Measurements from ENCODE around the gene MXRA8.

MXRA8 gene

DNA sequence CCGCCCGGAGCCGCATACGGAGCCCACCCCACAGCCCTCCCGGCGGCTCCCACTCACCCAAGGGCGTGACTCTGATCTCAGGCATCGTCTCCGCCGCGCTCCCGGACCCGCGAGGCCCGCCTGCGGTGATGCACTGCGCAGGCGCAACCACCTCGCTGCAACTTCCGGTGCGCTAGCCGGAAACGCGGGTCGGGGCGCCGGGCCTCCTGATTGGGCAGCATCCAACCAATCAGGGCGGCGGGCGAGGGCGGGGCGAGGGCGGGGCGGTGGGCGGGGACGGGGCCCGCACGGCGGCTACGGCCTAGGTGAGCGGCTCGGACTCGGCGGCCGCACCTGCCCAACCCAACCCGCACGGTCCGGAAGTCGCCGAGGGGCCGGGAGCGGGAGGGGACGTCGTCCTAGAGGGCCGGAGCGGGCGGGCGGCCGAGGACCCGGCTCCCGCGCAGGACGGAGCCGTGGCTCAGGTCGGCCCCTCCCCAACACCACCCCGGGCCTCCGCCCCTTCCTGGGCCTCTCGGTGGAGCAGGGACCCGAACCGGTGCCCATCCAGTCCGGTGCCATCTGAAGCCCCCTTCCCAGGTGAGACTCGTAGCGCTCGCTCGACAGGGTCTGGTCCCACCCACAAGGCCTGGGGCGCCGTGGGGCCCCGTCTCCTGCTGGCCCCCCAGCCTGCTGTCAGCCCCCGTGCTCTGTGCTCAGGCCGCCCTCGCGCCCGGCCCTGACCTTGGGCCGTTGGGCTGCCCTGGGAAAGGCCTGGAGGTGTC is 33.6 kb downstream of the MXRA8 start, which contains the start of the genes CPTP and INTS11:
CPTP (plus strand) TSS at position 279 of the 764 bp plus-strand sequence. CDS start 2,109 bp downstream, outside the sequence.
INTS11 (minus strand) TSS at position 137 of the 764 bp plus-strand sequence; CDS start at position 85, 52 bp downstream.
- H3K4me3 ChIP-seq (ENCODE audit: low read depth, low read length), result peak within 1 kb of the TSS; percentile 85
- DNase-seq (ENCODE audit: low read depth), result peak; percentile 68
- in situ Hi-C loops (cut with HindIII; ENCODE audit: low sequenced_read_pairs), result no loop called here
- TF ChIP-seq CTCF (IDR thresholded peaks at IDR 0.05; ENCODE audit: low read depth, low read length, missing control alignments), result no peak

- no peak for TF ChIP-seq CTCF (IDR thresholded peaks at IDR 0.05; ENCODE audit: low read depth, low read length, missing control alignments)
- H3K4me3 ChIP-seq (ENCODE audit: low read depth, low read length), result peak overlapping the region; percentile 85
- in situ Hi-C loops (cut with HindIII; ENCODE audit: low sequenced_read_pairs), result no loop called here
- DNase-seq (ENCODE audit: low read depth), result no peak
Measured at GRCh38 chr1:1324084-1324523, 34.3 kb downstream of the MXRA8 start.

DNA sequence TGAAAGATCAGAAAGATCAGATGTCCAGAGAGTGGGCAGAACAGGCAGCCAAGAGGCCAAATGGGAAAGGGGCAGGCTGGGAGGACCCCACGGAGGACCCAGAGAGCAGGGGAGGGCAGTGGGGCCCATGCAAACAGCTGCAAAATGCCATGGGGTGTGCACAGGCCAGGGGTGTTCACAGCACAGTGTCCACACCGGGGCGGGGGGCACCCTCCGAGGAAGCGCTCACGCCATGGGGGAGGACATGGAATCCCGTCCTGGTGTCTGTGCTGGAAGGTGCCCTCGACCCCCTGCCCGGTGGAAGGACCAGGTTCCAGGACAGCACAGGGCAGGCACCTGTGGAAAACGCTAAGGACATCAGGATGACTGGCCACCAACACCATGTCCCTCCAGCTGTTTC is 35.4 kb downstream of the MXRA8 start:
- H3K4me3 ChIP-seq (ENCODE audit: low read depth, low read length), result no peak overlapping the region
- TF ChIP-seq CTCF (IDR thresholded peaks at IDR 0.05; ENCODE audit: low read depth, low read length, missing control alignments), result no peak
- in situ Hi-C loops (cut with HindIII; ENCODE audit: low sequenced_read_pairs), result no loop called here
- DNase-seq (ENCODE audit: low read depth), result no peak

GRCh38 chr1:1322418-1322817 is 35.9 kb downstream of the MXRA8 start:
- no peak for DNase-seq (ENCODE audit: low read depth)
- in situ Hi-C loops (cut with HindIII; ENCODE audit: low sequenced_read_pairs), result no loop called here
- TF ChIP-seq CTCF (IDR thresholded peaks at IDR 0.05; ENCODE audit: low read depth, low read length, missing control alignments), result no peak
- no peak overlapping the region for H3K4me3 ChIP-seq (ENCODE audit: low read depth, low read length)

DNA sequence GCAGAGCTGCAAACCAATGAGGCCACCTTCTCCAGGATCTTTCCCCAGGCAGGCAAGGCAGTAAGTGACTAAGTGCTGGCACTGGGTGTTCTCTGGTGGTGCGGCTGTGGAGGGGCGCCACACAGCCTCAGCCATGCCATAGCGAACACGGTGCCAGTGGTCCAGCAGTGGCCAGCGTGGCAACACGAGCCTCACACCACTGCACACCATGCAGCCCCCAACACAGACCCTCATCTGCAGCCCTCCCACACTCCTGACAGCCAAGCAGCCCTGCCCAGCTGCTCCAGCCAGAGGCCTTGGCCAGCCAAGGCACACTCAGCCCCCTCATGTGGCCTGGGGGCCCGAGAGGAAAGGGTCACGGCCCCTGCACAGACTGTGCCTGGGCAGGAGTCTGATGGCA is 36.9 kb downstream of the MXRA8 start:
- no peak for DNase-seq (ENCODE audit: low read depth)
- TF ChIP-seq CTCF (IDR thresholded peaks at IDR 0.05; ENCODE audit: low read depth, low read length, missing control alignments), result no peak
- no peak overlapping the region for H3K4me3 ChIP-seq (ENCODE audit: low read depth, low read length)
- in situ Hi-C loops (cut with HindIII; ENCODE audit: low sequenced_read_pairs), result no loop called here

DNA sequence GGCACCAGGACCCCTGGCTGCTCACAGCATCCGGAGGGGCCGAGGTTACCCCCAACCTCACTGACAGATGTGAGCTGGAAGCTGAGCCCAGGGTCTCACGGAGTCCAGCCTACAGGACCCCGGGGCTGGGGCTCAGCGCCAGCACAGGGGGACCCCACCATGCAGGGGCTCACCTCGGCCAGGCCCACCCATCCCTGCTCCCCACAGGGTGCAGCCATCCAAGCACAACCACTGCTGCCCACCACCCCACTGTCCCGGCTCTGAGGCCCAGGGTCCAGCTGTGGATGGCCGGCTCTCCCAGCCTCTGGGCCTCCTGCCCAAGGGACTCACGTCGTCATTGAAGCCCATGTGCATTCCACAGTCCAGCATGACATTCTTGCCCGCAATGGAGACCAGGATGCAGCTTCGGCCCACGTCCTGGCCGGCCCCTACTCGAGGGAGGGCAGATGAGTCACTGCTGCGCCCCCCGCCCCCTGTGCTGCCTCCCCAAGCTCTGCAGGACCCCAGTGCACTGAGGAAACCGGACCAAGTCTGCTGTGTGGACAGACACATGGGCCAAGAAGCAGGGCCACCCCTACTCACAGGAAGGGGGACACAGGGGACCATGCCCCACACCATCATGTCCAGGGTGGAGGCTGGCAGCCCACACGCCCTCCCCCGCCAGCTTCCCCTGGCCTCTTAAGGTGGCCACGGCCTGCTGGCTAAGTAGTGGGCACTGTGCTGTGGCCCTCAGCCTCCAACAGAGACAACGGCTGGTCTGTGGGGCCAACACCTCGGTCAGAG is 37.5 kb downstream of the MXRA8 start:
- no peak for TF ChIP-seq CTCF (IDR thresholded peaks at IDR 0.05; ENCODE audit: low read depth, low read length, missing control alignments)
- no peak for DNase-seq (ENCODE audit: low read depth)
- no peak overlapping the region for H3K4me3 ChIP-seq (ENCODE audit: low read depth, low read length)
- in situ Hi-C loops (cut with HindIII; ENCODE audit: low sequenced_read_pairs), result no loop called here
